HG02763 (cell line): ENCODE measurements around the gene GALC.
"Not testable (repeated sequence)": the region's sequence is repeated elsewhere in the genome, so short reads cannot be mapped to it uniquely, and the experiment has no call there.

Experiments used
- ATAC-seq: cut with Tn5 transposase; IDR thresholded peaks from one replicate; pipeline ENCODE4 v1.9.1; 2021; ENCODE audit warnings: mild to moderate bottlenecking, moderate library complexity; ENCODE audit not compliant: unreplicated experiment

Gene GALC

GRCh38 chr14:87992718-87993628 is at the start of gene GALC:
GALC (minus strand) TSS chr14:87993182; CDS start chr14:87993164, 18 bp downstream.
- ATAC-seq, result peak; percentile 90

GRCh38 chr14:88040146-88040545 is 47.2 kb upstream of the GALC start:
- ATAC-seq, result no peak

- no peak for ATAC-seq
Observed at GRCh38 chr14:88039197-88039596, 46.2 kb upstream of the GALC start.

GRCh38 chr14:88037325-88037724 is 44.3 kb upstream of the GALC start:
- no peak for ATAC-seq

GRCh38 chr14:88036422-88036821 is 43.4 kb upstream of the GALC start:
- no peak for ATAC-seq

DNA sequence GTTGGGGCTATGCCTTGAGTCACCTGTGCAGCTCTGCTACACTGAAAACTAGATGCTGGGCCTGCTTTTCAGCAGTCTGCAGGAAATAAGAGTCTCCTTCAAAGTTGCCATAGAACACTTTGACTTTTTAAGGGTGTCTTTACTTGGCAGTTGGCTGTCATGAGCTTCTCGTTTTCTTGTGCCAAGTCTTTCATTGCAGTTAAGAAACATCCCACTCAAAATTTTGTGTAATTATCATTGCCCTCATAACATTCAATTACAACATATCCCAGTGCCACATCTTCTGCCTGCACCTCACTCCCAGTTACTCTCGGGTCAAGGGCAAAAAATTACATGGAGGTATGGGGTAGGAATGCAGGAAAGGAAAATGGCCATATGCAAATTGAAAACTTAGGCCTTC is 41.1 kb upstream of the GALC start:
- ATAC-seq, result no peak

DNA sequence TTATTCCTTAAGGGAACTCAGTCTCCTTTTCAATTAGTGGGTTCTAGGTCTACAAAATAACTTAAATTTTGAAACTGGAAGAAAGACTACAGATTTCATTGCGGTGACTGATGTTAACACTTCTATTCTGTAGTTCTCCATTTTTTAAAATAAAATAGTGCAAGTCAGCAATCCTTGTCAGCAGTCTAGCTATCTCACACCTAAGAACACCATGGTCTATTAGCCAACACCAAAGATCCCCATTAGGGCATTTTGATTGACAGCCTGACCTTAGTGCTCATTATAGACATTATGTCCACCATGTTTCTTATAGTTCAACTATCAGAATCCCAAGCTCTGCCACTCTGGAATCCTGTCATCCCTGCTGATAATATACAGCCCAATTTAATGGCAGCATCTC is 39.4 kb upstream of the GALC start:
- no peak for ATAC-seq

DNA sequence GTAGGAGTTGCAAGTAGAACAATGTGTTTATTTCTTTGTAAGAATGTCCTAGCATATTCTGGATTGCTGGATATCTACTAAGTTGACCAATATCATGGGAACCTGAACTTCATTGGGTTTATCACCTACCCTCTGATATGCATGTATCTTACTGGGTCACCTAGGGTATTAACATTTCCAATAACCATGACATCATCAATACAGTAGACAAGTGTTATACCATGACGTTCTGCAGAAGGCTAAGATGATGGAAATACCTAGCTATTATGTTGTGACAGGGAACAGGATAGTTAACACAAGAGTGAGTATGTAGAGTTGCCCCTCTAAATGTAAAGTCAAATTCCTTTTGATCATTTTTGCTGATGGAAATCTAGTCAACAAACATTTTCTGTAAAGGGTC is 37.9 kb upstream of the GALC start:
- no peak for ATAC-seq

- ATAC-seq, result no peak
Observed at GRCh38 chr14:88030079-88030478, 37.1 kb upstream of the GALC start.

DNA sequence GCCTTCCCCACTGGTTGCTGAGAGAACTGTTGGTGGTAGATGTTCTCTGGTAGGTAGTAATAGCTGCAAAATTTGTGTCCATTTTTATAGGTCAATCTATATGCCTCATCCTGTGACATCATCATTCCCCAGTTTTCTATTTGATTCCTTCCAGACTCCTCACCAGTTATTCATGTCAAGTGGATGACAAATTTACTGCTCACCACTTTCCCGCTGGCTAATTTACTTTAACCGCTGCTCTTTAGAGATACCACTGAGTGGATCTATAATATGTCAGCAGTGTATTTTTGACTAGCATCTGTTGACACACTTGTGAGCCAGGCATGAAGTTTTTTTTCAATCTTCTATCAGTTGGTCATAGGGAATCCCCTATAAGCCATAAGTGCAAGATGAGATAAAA is 36.5 kb upstream of the GALC start:
- ATAC-seq, result no peak

DNA sequence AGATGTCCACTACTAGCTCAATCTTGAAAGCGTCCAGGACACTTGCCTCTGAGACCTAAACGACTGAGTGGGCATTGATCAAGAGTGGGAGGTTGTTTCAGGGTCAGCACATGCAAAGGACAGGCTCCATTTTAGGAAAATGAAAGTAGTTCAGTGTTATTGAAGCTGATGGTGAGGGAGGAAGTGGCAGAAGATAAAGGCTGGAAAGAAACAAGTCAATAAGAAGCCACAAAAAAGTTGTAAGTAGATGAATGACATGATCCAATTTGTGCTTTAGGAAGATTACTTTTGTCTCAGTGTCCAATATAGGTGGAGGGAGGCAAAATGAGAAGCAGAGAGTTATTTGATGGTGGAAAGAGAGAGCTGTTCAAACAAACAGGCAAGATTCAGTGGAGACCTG is 33.9 kb upstream of the GALC start:
- peak; percentile 43 for ATAC-seq

DNA sequence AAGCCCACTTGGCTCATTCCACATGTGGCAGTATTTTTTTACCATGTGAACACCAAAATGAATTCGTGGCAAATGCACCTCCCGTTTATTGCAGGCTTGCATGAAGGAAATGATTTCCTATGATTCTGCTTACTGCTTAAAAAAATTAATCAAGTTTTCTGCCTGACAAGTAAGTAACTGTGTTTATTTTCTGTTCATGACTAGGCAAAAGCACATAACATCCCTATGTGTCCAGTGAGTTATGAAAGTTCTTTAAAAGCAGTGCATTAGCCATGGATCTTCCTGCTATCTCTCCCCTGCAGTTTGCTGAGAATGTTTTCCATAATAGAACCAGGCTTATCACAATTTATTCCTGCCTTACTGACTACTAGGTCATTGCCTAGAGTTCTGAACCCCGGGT is 32.3 kb upstream of the GALC start:
- ATAC-seq, result no peak

- ATAC-seq, result not testable (repeated sequence)
Observed at GRCh38 chr14:88024252-88025086, 31.5 kb upstream of the GALC start.

GRCh38 chr14:88023658-88024187 is 30.7 kb upstream of the GALC start:
- no peak for ATAC-seq

GRCh38 chr14:88017535-88017934 is 24.6 kb upstream of the GALC start:
- no peak for ATAC-seq

DNA sequence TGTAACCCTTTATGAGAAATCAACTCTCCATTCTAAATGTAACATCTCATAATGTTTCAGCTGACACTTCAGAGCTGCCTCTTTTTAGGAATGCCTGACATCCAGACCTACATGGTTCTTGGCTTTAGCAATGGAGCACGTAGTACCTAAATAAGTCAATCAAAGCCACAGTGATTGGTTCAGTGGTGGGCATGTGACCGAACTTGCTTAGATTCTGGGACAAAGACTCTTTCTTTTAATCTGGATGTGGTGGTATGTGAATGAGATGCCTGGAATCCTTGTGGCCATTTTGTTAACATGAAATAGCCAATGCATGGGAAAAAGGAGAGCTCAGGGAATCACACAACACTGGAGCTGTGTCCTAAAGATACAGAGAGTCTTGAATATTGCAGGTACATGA is 23.8 kb upstream of the GALC start:
- no peak for ATAC-seq

DNA sequence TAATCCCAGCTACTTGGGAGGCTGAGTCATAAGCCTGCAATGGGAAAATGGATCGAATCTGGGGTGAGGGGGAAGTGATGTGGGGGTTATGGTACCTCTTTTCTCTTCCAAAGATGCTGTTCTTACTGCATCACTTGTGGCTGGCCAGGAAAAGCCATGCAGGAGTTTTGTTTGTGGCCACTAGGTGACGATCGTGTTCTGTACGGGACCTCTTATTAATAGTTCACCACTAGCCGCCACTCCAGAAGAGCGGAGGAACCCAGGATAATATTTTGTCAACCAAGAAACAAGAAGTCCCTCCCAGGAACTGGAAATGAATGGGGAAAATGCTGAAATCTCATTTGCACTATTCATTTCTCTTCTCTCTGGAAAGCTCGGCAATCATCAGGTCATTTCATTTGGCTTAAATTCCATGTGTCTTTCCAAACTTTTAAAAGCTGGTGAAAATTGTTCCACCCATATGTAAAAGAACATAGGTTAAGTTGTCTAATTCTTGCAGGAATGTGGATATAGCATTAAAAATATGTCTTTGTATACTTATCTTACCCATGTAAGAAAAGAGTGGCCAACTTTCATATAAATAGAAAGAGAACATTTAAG is 20.9 kb upstream of the GALC start:
- peak; percentile 86 for ATAC-seq

DNA sequence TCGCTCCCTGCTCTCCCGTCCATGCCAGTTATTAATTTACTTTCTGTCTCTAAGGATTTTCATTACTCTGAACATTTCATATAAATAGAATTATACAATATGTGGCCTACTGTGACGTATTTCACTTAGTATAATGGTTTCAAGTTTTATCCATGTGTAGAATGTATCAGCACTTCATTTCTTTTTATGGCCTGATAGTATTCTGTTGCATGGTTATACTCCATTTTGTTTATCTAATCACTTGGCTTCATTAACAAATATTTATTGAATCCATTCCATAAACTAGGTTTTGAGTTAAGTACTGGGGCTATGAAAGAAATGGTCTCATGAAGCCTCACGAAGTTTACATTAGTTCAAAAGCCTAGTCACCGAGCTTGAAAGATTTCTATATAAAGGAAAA is 19.5 kb upstream of the GALC start:
- ATAC-seq, result no peak

- ATAC-seq, result no peak
Observed at GRCh38 chr14:88010331-88010730, 17.3 kb upstream of the GALC start.

DNA sequence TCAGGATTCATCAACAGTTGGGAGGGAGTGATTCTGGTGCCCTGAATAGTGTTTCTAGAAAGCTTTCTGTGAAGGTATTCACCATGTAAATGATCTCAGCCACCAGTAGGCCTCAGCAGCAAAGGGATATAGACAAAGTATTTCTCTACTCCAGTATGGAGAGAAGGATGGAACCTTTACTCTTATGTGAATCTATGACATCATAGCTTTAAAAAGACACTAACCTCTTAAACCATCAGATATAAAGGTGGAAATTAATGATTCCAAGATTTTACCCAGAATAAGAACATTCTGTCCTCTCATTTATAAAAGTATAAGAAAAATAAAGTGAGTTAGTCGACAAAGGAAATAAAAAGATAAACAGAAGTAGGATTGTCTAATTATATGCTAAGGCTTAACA is 16.5 kb upstream of the GALC start:
- ATAC-seq, result no peak

GRCh38 chr14:88008039-88008742 is 15.2 kb upstream of the GALC start:
- no peak for ATAC-seq
